Heart left ventricle (tissue), 13 donors: Measurements from ENCODE around the gene ZBTB12.

Experiments
- POLR2A ChIP-seq, 2 donors: fragments of 450-650 bp; IDR thresholded peaks; one replicate each; pipeline ENCODE4 v1.6.1; 2017; ENCODE audit warnings: antibody characterized with exemption in 2 of 2, mild to moderate bottlenecking in 2 of 2, moderate library complexity in 2 of 2
- TF ChIP-seq, protein P1 (sequence below), 12 donors: fragments of 200-600 bp; sonication (generic) in 4 of 12; IDR thresholded peaks; one replicate each; pipeline versions ENCODE4 v1.5.0 to v1.8.0; 2018 to 2022; ENCODE audit warnings: antibody characterized with exemption in 12 of 12, mild to moderate bottlenecking in 5 of 12
- donor health status: ischemic (EF 13 %, LVEDD 7.1; RV severe dilation, severe dysfunction).
- donor health status: DM: no; HTN: yes; CAD: no.
- donor health status: DM: no; HTN: no; CAD: no.
- donor health status: ischemic (EF 25% LVEDD 6.9; RV normal size, moderate dysfunction).
- donor health status: ischemic (EF 25% LVEDD 5.7; RV mildly dilated, moderate dysfunction).
- donor health status: ischemic (EF 35%, LVEDD 5.7; RV mildly dilated, moderate dysfunction).
- donor health status: nonischemic (EF 11% LVEDD 7.7; RV severe dilation, severe dysfunction).
- donor health status: DM: yes; HTN: yes; CAD: no.
- donor health status: PGD.
- donor health status: ischemic (EF 29% LVEDD 5.4; RV normal size, mild dysfunction).
- donor health status: nonischemic (EF 23%, LVEDD 6.1; RV moderate dilation, normal function).

DNA sequence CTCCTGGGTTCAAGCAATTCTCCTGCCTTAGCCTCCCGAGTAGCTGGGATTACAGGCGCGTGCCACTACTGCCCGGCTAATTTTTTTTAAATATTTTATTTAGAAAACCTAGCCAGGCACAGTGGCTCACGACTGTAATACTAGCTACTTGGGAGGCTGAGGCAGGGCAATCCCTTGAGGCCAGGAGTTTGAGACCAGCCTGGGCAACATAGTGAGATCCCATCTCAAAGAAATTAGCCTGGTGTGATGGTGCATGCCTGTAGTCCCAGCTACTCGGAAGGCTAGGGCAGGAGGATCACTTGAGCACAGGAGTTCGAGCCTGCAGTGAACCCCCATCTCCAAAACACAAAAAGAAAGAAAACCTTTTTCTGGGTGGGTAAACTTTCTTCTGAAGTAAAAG is 25.5 kb downstream of the ZBTB12 start:
- no peak for TF ChIP-seq POLR2A (IDR thresholded peaks at IDR 0.05)
- TF ChIP-seq, protein P1, sequence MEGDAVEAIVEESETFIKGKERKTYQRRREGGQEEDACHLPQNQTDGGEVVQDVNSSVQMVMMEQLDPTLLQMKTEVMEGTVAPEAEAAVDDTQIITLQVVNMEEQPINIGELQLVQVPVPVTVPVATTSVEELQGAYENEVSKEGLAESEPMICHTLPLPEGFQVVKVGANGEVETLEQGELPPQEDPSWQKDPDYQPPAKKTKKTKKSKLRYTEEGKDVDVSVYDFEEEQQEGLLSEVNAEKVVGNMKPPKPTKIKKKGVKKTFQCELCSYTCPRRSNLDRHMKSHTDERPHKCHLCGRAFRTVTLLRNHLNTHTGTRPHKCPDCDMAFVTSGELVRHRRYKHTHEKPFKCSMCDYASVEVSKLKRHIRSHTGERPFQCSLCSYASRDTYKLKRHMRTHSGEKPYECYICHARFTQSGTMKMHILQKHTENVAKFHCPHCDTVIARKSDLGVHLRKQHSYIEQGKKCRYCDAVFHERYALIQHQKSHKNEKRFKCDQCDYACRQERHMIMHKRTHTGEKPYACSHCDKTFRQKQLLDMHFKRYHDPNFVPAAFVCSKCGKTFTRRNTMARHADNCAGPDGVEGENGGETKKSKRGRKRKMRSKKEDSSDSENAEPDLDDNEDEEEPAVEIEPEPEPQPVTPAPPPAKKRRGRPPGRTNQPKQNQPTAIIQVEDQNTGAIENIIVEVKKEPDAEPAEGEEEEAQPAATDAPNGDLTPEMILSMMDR (IDR thresholded peaks at IDR 0.05): no peak
